OCI-LY7 (cell line): ENCODE measurements around the gene ZPR1. TPM values are rescaled to one million over a fixed set of nuclear protein-coding genes. Genes with fewer than 3 reads are reported as not detected.

Source experiments
- BruUV-seq: library from RNA; stranded (reverse); fragments of 400-500 nt; replicated peaks from 2 replicates; lab custom pipeline; 2021; lab: Mats Ljungman, UMichigan
- CTCF ChIA-PET: fragments of 300-600 bp; sonication (Branson Sonifier 250); formaldehyde crosslinking; loops from one replicate; lab custom pipeline; 2022; ENCODE audit warnings: antibody characterized with exemption; ENCODE audit not compliant: unreplicated experiment; lab: Charles Lee
- POLR2A ChIA-PET: fragments of 300-600 bp; sonication (Branson Sonifier 250); formaldehyde crosslinking; loops from one replicate; lab custom pipeline; 2022; ENCODE audit warnings: antibody characterized with exemption; lab: Charles Lee
- DNase-seq: peaks from one replicate; pipeline ENCODE4 v3.0.0-alpha.2; 2015; ENCODE audit warnings: low spot score
- H2AFZ ChIP-seq: fragments of 200-600 bp; sonication (generic), shearing (Covaris generic); 2 replicates; pipeline ENCODE4 v1.6.1; 2014; ENCODE audit warnings: mild to moderate bottlenecking, antibody characterized with exemption, low read length, moderate library complexity
- H3K27ac ChIP-seq: fragments of 200-600 bp; sonication (generic); 2 replicates; pipeline ENCODE4 v1.5.1; 2014; ENCODE audit warnings: mixed run types, low read depth, mild to moderate bottlenecking, moderate library complexity, low read length, inconsistent platforms; ENCODE audit not compliant: poor library complexity, severe bottlenecking
- H3K36me3 ChIP-seq: fragments of 200-600 bp; sonication (generic); 2 replicates; pipeline ENCODE4 v1.6.1; 2014; ENCODE audit warnings: mild to moderate bottlenecking, antibody characterized with exemption, low read length, moderate library complexity, mixed read lengths; ENCODE audit not compliant: insufficient read depth
- H3K4me1 ChIP-seq: fragments of 200-600 bp; sonication (generic); 2 replicates; pipeline ENCODE4 v1.5.1; 2014; ENCODE audit warnings: mild to moderate bottlenecking, low read length; ENCODE audit not compliant: insufficient read depth, poor library complexity, severe bottlenecking
- H3K4me2 ChIP-seq: fragments of 200-600 bp; sonication (generic); 2 replicates; pipeline ENCODE4 v1.6.1; 2014; ENCODE audit warnings: mild to moderate bottlenecking, low read length
- H3K4me3 ChIP-seq: fragments of 200-600 bp; sonication (generic); 2 replicates; pipeline ENCODE4 v1.5.1; 2014; ENCODE audit warnings: mild to moderate bottlenecking, low read depth, low read length; ENCODE audit not compliant: poor library complexity, severe bottlenecking
- H3K79me2 ChIP-seq: fragments of 200-600 bp; sonication (generic); 2 replicates; pipeline ENCODE4 v1.6.1; 2016; ENCODE audit warnings: low read depth, mild to moderate bottlenecking, low read length, moderate library complexity, mixed read lengths; ENCODE audit not compliant: insufficient read depth
- H3K9me2 ChIP-seq: fragments of 200-600 bp; sonication (generic); 2 replicates; pipeline ENCODE4 v1.6.1; 2016; ENCODE audit warnings: mild to moderate bottlenecking, low read length, mixed read lengths; ENCODE audit not compliant: insufficient read depth
- H3K9me3 ChIP-seq: fragments of 200-600 bp; sonication (generic); 2 replicates; pipeline ENCODE4 v1.6.1; 2014; ENCODE audit warnings: mild to moderate bottlenecking, mixed run types, low read length, mixed read lengths
- H4K20me1 ChIP-seq: fragments of 200-600 bp; sonication (generic); 2 replicates; pipeline ENCODE4 v1.6.1; 2014; ENCODE audit warnings: mild to moderate bottlenecking, antibody characterized with exemption, low read length, moderate library complexity, mixed read lengths; ENCODE audit not compliant: insufficient read depth
- CTCF ChIP-seq: fragments of 200-600 bp; sonication (generic); conservative IDR thresholded peaks from 2 replicates; pipeline ENCODE4 v1.5.1; 2014; ENCODE audit warnings: mild to moderate bottlenecking, antibody characterized with exemption, low read length, moderate library complexity, mixed read lengths
- EZH2phosphoT487 ChIP-seq: fragments of 200-600 bp; sonication (generic); IDR thresholded peaks from 2 replicates; pipeline ENCODE4 v1.6.1; 2018; ENCODE audit warnings: low read depth, borderline replicate concordance, mild to moderate bottlenecking, mixed run types, antibody characterized with exemption, low read length, moderate library complexity, mixed read lengths
- intact Hi-C: fragments of 100-400 bp; cut with micrococcal nuclease; formaldehyde crosslinking; loops from one replicate; pipeline ENCODE4 v1.10.0; 2022; ENCODE audit not compliant: unreplicated experiment
- total RNA-seq, 2 experiments: library from RNA; depleted of rRNA in 1 of 2; stranded (reverse); fragments of >200 nt in 1 of 2; shearing (Covaris generic) in 1 of 2; gene quantifications; 2 replicates each; pipeline ENCODE4 v1.2.3, GENCODE V29; 2014 to 2022

Gene ZPR1
- total RNA-seq, 2 experiments from 2014 or later, result 57.4 to 67.5 TPM

DNA sequence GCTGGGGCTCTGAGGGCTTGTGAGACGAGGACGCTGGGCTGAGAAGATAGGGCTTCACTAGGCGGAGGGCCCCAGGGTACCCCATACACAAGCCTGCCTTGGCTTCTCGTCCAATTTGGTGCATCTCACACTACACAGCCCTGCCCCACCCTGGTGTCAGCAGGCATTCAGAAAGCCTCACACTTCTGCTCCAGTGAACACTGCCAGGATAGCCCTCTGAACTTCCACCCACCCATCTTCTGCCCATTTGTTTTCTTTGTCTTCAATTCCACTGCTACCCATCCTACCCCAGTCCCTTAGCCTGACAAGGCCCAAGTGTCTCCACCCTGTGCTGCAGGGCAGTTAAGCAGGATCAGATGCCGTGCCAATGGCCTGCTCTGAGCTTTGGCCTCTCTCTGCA, 13.2 kb downstream of the ZPR1 start:
- Histone ChIP-seq H3K27ac (no peak overlapping the region), H4K20me1 (no peaks in the 10 kb centered on the region), H3K4me1 (peaks cover 43% of the 10 kb centered on the region), H3K4me2 (no peak overlapping the region), H3K79me2 (peaks cover 24% of the 10 kb centered on the region), H2AFZ (no peak overlapping the region), H3K36me3 (peaks cover 46% of the 10 kb centered on the region), H3K9me2 (no peaks in the 10 kb centered on the region), H3K4me3 (no peak overlapping the region), H3K9me3 (no peaks in the 10 kb centered on the region)
- DNase-seq, result no peak
- POLR2A ChIA-PET, result interaction anchor here (1.4 to 2.4 kb wide), 2 partner anchors 9 to 12 kb away, joined by 6 to 8 read pairs; no protein-coding TSS in a partner anchor
- intact Hi-C loops, result loop anchor here (5.0 kb wide), 1 partner anchor 458 kb away; the partner anchor contains the start of genes PCSK7 and RNF214
- BruUV-seq, result no TSS peak
- no peak for TF ChIP-seq EZH2phosphoT487
- no peak for TF ChIP-seq CTCF
- CTCF ChIA-PET, result no interaction called here

DNA sequence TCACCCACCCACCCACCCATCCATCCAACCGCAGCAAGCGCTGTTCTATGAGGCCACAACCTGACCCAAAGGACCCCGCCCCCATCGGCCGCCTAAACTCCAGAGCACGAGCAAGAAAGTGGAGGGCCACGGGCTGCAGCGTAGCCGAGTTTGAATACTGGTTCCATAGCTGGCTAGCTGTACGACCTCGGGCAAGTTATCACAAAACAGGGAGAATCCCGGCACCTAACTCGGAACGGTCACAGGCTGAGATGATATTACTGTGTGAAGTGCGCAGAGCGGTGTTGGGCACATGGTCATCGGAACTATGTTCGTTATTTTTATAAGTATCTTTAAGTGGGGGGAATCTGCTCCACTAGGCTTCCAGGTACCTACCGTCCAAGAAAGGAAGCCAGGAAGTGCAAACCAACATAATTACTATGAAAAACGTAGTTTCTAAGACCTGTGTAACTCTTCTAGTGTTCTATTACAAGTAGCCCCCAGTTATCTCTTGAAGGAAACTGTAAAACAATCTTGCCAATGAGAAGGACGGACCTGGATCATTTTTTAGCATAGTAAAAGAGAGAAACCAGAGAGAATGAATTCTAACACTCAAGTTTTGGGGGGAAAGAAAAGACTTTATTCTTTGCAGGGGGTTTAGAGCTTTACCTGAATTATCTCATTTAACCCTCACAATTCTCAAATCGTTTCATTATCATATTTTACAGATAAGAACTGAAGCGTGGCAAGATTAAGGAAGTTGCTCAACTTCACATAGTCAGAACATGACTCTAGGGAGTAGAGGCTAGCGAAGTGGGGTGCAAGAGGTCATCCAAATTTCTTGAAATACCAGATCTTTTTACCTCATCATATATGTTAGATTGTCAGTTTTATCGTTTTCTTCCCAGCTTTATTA, 14.4 kb downstream of the ZPR1 start:
- peak overlapping the region; percentile 81 for H3K4me3 ChIP-seq
- POLR2A ChIA-PET, result interaction anchor here (0.6 to 3.2 kb wide), 7 partner anchors 9 to 498 kb away, joined by 3 to 19 read pairs (median 4); partner anchors contain the start of gene ZPR1
- TF ChIP-seq EZH2phosphoT487, result no peak
- TF ChIP-seq CTCF, result no peak
- intact Hi-C loops, result loop anchor here (2.0 to 5.0 kb wide), 2 partner anchors 405 to 459 kb away; partner anchors contain the start of genes PCSK7, RNF214 and SIDT2
- peak overlapping the region; percentile 81 for H3K27ac ChIP-seq
- H3K79me2 ChIP-seq, result peaks cover 28% of the 10 kb centered on the region
- H3K36me3 ChIP-seq, result peaks cover 46% of the 10 kb centered on the region
- no peaks in the 10 kb centered on the region for H3K9me3 ChIP-seq
- CTCF ChIA-PET, result no interaction called here
- H3K4me1 ChIP-seq, result peaks cover 43% of the 10 kb centered on the region
- H2AFZ ChIP-seq, result peak overlapping the region; percentile 75
- peak overlapping the region; percentile 79 for H3K4me2 ChIP-seq
- H4K20me1 ChIP-seq, result no peaks in the 10 kb centered on the region
- H3K9me2 ChIP-seq, result no peaks in the 10 kb centered on the region
- BruUV-seq, result TSS peak; percentile 97
- peak; percentile 29 for DNase-seq
